ENCODE results near the gene SIRT5. TPM values are rescaled to one million over a fixed set of nuclear protein-coding genes. Genes with fewer than 3 reads are reported as not detected.

The SIRT5 gene
- polyA plus RNA-seq, 2 of the 4 experiments (the other 2 are of a cell fraction), result 5.1 to 7.8 TPM

DNA sequence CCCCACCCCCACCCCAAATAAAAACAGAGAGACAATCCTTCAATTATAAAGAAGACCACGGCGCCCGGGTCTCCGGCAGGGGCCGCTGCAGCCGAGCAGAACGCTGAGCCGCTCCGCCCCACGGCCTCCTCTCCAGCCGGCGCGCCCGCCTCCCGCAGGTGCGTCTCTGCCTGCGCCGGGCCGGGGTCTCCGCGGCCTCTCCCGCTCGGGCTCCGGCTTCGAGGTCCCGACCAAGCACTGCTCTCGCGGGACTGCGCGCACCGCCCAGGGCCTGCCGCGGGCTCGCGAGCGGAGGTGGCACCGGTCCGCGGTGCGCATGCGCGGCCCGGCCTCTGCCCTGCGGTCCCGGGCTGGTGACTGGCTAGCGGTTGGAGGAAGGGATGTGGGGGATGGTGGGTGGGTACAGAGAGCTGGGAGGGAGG lies 241 bp upstream of the SIRT5 start:
- CTCF ChIA-PET, result interaction anchor here (0.7 to 2.3 kb wide), 22 partner anchors 8 to 636 kb away, joined by 3 to 10 read pairs (median 4); partner anchors contain the start of gene NOL7
- TF ChIP-seq ZC3H11A (IDR thresholded peaks at IDR 0.05), result no peak
- TF ChIP-seq POLR2A (IDR thresholded peaks at IDR 0.05; ENCODE audit: low read length), result peak; percentile 72
- 0 out of 2 replicates have a peak, but pooled peaks have one; percentile 4 for TF ChIP-seq MAZ (IDR thresholded peaks at IDR 0.05; ENCODE audit: borderline replicate concordance, low read depth, low read length)
- TF ChIP-seq RCOR1 (IDR thresholded peaks at IDR 0.05; ENCODE audit: low read depth, low read length), result no peak
- TF ChIP-seq, protein P1, sequence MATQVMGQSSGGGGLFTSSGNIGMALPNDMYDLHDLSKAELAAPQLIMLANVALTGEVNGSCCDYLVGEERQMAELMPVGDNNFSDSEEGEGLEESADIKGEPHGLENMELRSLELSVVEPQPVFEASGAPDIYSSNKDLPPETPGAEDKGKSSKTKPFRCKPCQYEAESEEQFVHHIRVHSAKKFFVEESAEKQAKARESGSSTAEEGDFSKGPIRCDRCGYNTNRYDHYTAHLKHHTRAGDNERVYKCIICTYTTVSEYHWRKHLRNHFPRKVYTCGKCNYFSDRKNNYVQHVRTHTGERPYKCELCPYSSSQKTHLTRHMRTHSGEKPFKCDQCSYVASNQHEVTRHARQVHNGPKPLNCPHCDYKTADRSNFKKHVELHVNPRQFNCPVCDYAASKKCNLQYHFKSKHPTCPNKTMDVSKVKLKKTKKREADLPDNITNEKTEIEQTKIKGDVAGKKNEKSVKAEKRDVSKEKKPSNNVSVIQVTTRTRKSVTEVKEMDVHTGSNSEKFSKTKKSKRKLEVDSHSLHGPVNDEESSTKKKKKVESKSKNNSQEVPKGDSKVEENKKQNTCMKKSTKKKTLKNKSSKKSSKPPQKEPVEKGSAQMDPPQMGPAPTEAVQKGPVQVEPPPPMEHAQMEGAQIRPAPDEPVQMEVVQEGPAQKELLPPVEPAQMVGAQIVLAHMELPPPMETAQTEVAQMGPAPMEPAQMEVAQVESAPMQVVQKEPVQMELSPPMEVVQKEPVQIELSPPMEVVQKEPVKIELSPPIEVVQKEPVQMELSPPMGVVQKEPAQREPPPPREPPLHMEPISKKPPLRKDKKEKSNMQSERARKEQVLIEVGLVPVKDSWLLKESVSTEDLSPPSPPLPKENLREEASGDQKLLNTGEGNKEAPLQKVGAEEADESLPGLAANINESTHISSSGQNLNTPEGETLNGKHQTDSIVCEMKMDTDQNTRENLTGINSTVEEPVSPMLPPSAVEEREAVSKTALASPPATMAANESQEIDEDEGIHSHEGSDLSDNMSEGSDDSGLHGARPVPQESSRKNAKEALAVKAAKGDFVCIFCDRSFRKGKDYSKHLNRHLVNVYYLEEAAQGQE (IDR thresholded peaks at IDR 0.05), result peak; percentile 84
- TF ChIP-seq RAD21 (conservative IDR thresholded peaks at IDR 0.05 in 1 of 2, IDR thresholded peaks at IDR 0.05 in 1 of 2), result peak in 1 of 2 experiments; percentile 24; a peak in 1 of 5 replicates
- TF ChIP-seq EHF (CRISPR knock-in tag; IDR thresholded peaks at IDR 0.05), result no peak
- peak; percentile 86 for TF ChIP-seq CHD2 (IDR thresholded peaks at IDR 0.05; ENCODE audit: low read length, partially characterized antibody)
- TF ChIP-seq MAX (IDR thresholded peaks at IDR 0.05), result no peak
- TF ChIP-seq, protein P2, sequence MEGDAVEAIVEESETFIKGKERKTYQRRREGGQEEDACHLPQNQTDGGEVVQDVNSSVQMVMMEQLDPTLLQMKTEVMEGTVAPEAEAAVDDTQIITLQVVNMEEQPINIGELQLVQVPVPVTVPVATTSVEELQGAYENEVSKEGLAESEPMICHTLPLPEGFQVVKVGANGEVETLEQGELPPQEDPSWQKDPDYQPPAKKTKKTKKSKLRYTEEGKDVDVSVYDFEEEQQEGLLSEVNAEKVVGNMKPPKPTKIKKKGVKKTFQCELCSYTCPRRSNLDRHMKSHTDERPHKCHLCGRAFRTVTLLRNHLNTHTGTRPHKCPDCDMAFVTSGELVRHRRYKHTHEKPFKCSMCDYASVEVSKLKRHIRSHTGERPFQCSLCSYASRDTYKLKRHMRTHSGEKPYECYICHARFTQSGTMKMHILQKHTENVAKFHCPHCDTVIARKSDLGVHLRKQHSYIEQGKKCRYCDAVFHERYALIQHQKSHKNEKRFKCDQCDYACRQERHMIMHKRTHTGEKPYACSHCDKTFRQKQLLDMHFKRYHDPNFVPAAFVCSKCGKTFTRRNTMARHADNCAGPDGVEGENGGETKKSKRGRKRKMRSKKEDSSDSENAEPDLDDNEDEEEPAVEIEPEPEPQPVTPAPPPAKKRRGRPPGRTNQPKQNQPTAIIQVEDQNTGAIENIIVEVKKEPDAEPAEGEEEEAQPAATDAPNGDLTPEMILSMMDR (IDR thresholded peaks at IDR 0.05), result peak; percentile 31; the same call in 2 of the 3 replicates
- TF ChIP-seq JUN (IDR thresholded peaks at IDR 0.05), result peak in 1 of 2 experiments; percentile 62; a peak in 4 of 5 replicates
- TF ChIP-seq CEBPB (IDR thresholded peaks at IDR 0.05), result no peak
- POLR2A ChIA-PET, result interaction anchor here (0.6 to 2.9 kb wide), 15 partner anchors 10 to 271 kb away, joined by 3 to 40 read pairs (median 5); partner anchors contain the start of genes GFOD1, NOL7, RANBP9 and TBC1D7
- no CpG with 5 or more reads among the region's 46 CpGs for WGBS (ENCODE audit: missing lambda C conversion rate)
- Histone ChIP-seq H3K27ac (peak overlapping the region; percentile 99 to 100), H3K9me3 (peaks cover 10% of the 10 kb centered on the region; the same call in 2 of the 3 replicates), H3K4me2 (peak overlapping the region; percentile 77), H3K4me3 (peak overlapping the region; percentile 91), H3K4me1 (peaks cover 6% of the 10 kb centered on the region; the same call in 1 of the 3 replicates)
- FAIRE-seq (no peak), DNase-seq (ENCODE audit: low read depth in 1 of 2, low spot score in 1 of 2) (peak; percentile 90 to 93), ATAC-seq (peak; percentile 89 to 90)

DNA sequence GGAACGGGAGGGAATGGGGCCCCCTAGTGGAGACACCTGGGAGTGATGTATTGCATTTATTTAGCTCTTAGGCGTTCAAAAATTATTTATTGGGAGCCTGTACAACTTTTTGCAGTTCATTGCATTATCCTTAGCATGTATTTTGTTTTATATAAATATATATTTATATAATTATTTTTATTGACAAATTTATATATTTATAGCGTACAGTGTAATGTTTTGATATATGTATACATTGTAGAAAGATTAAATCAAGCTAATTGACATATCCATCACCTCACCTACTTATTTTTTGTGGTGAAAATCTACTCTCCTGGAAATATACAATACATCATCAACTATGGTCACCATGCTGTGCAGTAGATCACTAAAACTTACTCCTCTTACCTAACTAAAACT lies 975 bp downstream of the SIRT5 start:
- CTCF ChIA-PET, result interaction anchor here (0.6 to 2.3 kb wide), 28 partner anchors 9 to 290 kb away, joined by 3 to 12 read pairs (median 5); partner anchors contain the start of genes GFOD1 and NOL7
- 33% methylated on average over 3 of the region's 3 CpGs for WGBS (ENCODE audit: missing lambda C conversion rate)
- Histone ChIP-seq H3K27ac (peak overlapping the region; percentile 99 to 100; a peak in 5 of 6 replicates), H3K4me1 (peaks cover 6% of the 10 kb centered on the region; the same call in 1 of the 3 replicates), H3K4me2 (peak overlapping the region; percentile 66), H3K9me3 (peaks cover 10% of the 10 kb centered on the region; the same call in 2 of the 3 replicates), H3K4me3 (peak overlapping the region; percentile 91)
- no peak for FAIRE-seq
- ATAC-seq, result no peak
- no peak for DNase-seq (ENCODE audit: low read depth in 1 of 2, low spot score in 1 of 2)
- POLR2A ChIA-PET, result interaction anchor here (0.6 to 2.9 kb wide), 11 partner anchors 12 to 272 kb away, joined by 3 to 40 read pairs (median 6); partner anchors contain the start of genes GFOD1, NOL7 and TBC1D7
- TF ChIP-seq ESRRA (IDR thresholded peaks at IDR 0.05; ENCODE audit: borderline replicate concordance, low read length) (no peak; the same call in 1 of the 2 replicates), RCOR1 (IDR thresholded peaks at IDR 0.05; ENCODE audit: low read depth, low read length) (no peak), FOXS1 (CRISPR knock-in tag; IDR thresholded peaks at IDR 0.05) (no peak), EHF (CRISPR knock-in tag; IDR thresholded peaks at IDR 0.05) (no peak), KDM1A (IDR thresholded peaks at IDR 0.05; ENCODE audit: low read depth) (no peak), SMC3 (IDR thresholded peaks at IDR 0.05) (peak; percentile 32; the same call in 1 of the 3 replicates), ZSCAN20 (CRISPR knock-in tag; IDR thresholded peaks at IDR 0.05) (no peak), JUN (IDR thresholded peaks at IDR 0.05) (no peak), MAZ (IDR thresholded peaks at IDR 0.05; ENCODE audit: borderline replicate concordance, low read depth, low read length) (no peak), PHF8 (IDR thresholded peaks at IDR 0.05; ENCODE audit: borderline replicate concordance, low read depth) (no peak), ZC3H11A (IDR thresholded peaks at IDR 0.05) (no peak), CEBPB (IDR thresholded peaks at IDR 0.05) (no peak), GATA3 (IDR thresholded peaks at IDR 0.05; ENCODE audit: borderline replicate concordance) (no peak), TFCP2L1 (CRISPR knock-in tag; IDR thresholded peaks at IDR 0.05) (no peak)
- TF ChIP-seq, protein P3, sequence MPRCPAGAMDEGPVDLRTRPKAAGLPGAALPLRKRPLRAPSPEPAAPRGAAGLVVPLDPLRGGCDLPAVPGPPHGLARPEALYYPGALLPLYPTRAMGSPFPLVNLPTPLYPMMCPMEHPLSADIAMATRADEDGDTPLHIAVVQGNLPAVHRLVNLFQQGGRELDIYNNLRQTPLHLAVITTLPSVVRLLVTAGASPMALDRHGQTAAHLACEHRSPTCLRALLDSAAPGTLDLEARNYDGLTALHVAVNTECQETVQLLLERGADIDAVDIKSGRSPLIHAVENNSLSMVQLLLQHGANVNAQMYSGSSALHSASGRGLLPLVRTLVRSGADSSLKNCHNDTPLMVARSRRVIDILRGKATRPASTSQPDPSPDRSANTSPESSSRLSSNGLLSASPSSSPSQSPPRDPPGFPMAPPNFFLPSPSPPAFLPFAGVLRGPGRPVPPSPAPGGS (IDR thresholded peaks at IDR 0.05), result no peak
- TF ChIP-seq, protein P4, sequence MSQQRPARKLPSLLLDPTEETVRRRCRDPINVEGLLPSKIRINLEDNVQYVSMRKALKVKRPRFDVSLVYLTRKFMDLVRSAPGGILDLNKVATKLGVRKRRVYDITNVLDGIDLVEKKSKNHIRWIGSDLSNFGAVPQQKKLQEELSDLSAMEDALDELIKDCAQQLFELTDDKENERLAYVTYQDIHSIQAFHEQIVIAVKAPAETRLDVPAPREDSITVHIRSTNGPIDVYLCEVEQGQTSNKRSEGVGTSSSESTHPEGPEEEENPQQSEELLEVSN (IDR thresholded peaks at IDR 0.05; ENCODE audit: borderline replicate concordance, low read depth), result no peak; the same call in 1 of the 2 replicates
- TF ChIP-seq, protein P2 (IDR thresholded peaks at IDR 0.05), result peak; percentile 77
- TF ChIP-seq, protein P5, sequence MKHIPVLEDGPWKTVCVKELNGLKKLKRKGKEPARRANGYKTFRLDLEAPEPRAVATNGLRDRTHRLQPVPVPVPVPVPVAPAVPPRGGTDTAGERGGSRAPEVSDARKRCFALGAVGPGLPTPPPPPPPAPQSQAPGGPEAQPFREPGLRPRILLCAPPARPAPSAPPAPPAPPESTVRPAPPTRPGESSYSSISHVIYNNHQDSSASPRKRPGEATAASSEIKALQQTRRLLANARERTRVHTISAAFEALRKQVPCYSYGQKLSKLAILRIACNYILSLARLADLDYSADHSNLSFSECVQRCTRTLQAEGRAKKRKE (CRISPR knock-in tag; IDR thresholded peaks at IDR 0.05; ENCODE audit: low read depth), result no peak

All from A549 (cell line).